B cell (primary cell): ENCODE data around the gene DSN1.
A peak's percentile ranks its signal among the peaks of the same experiment; 100 is the strongest.

ENCODE experiments used
- CTCF ChIP-seq: fragments of 200-600 bp; IDR thresholded peaks from one replicate; pipeline ENCODE4 v1.8.0; 2022; ENCODE audit warnings: antibody characterized with exemption, mild to moderate bottlenecking
- EZH2 ChIP-seq: IDR thresholded peaks from 2 replicates; pipeline ENCODE4 v1.6.1; 2012; ENCODE audit warnings: borderline replicate concordance, low read depth, mild to moderate bottlenecking, moderate library complexity, low read length; ENCODE audit not compliant: insufficient read depth, poor library complexity, severe bottlenecking

GRCh38 chr20:36717657-36718056 lies 55.9 kb downstream of the DSN1 start:
- TF ChIP-seq CTCF: peak; percentile 30
- TF ChIP-seq EZH2: no peak
